ENCODE results near the gene KCNAB3.

KCNAB3 gene

GRCh38 chr17:7929158-7930023, at the start of gene KCNAB3:
TSS of gene KCNAB3 (minus strand) at chr17:7929856. CDS start at chr17:7929435, 421 bp downstream.
- peaks cover 26% of the 10 kb centered on the region for H3K36me3 ChIP-seq (ENCODE audit: insufficient read depth, low read length)

GRCh38 chr17:7977805-7978204, 48.1 kb upstream of the KCNAB3 start:
- Histone ChIP-seq H3K36me3 (ENCODE audit: insufficient read depth, low read length) (no peaks in the 10 kb centered on the region), H3K9me3 (ENCODE audit: low read length) (peaks cover 2% of the 10 kb centered on the region), H3K27me3 (ENCODE audit: insufficient read depth, low read length) (peaks cover 4% of the 10 kb centered on the region), H3K4me3 (ENCODE audit: low read length) (no peak overlapping the region), H2AFZ (ENCODE audit: low read depth, low read length) (no peak overlapping the region), H3K4me1 (ENCODE audit: insufficient read depth, low read length) (no peaks in the 10 kb centered on the region)

More at GRCh38 chr17:7929158-7930023, at the start of gene KCNAB3:
- Histone ChIP-seq H3K9me3 (ENCODE audit: low read length) (no peaks in the 10 kb centered on the region), H3K27me3 (ENCODE audit: insufficient read depth, low read length) (no peaks in the 10 kb centered on the region), H3K4me3 (ENCODE audit: low read length) (peak within 1 kb of the TSS; percentile 88), H3K4me1 (ENCODE audit: insufficient read depth, low read length) (peaks cover 27% of the 10 kb centered on the region), H2AFZ (ENCODE audit: low read depth, low read length) (no peak within 1 kb of the TSS)

- no peaks in the 10 kb centered on the region for H3K4me1 ChIP-seq (ENCODE audit: insufficient read depth, low read length)
Observed at GRCh38 chr17:7977039-7977438, 47.4 kb upstream of the KCNAB3 start.

GRCh38 chr17:7974638-7975131, 45.0 kb upstream of the KCNAB3 start:
- Histone ChIP-seq H3K27me3 (ENCODE audit: insufficient read depth, low read length) (peaks cover 2% of the 10 kb centered on the region), H3K4me3 (ENCODE audit: low read length) (no peak overlapping the region), H3K4me1 (ENCODE audit: insufficient read depth, low read length) (no peaks in the 10 kb centered on the region), H3K9me3 (ENCODE audit: low read length) (peaks cover 2% of the 10 kb centered on the region), H2AFZ (ENCODE audit: low read depth, low read length) (no peak overlapping the region), H3K36me3 (ENCODE audit: insufficient read depth, low read length) (no peaks in the 10 kb centered on the region)

More at GRCh38 chr17:7977039-7977438, 47.4 kb upstream of the KCNAB3 start:
- Histone ChIP-seq H3K4me3 (ENCODE audit: low read length) (no peak overlapping the region), H2AFZ (ENCODE audit: low read depth, low read length) (no peak overlapping the region), H3K36me3 (ENCODE audit: insufficient read depth, low read length) (no peaks in the 10 kb centered on the region), H3K9me3 (ENCODE audit: low read length) (peaks cover 2% of the 10 kb centered on the region), H3K27me3 (ENCODE audit: insufficient read depth, low read length) (peaks cover 4% of the 10 kb centered on the region)

- H3K27me3 ChIP-seq (ENCODE audit: insufficient read depth, low read length): no peaks in the 10 kb centered on the region
- peaks cover 2% of the 10 kb centered on the region for H3K9me3 ChIP-seq (ENCODE audit: low read length)
- H3K4me1 ChIP-seq (ENCODE audit: insufficient read depth, low read length): no peaks in the 10 kb centered on the region
- H3K4me3 ChIP-seq (ENCODE audit: low read length): no peak overlapping the region
- no peaks in the 10 kb centered on the region for H3K36me3 ChIP-seq (ENCODE audit: insufficient read depth, low read length)
- H2AFZ ChIP-seq (ENCODE audit: low read depth, low read length): no peak overlapping the region
Observed at GRCh38 chr17:7972131-7972785, 42.6 kb upstream of the KCNAB3 start.

GRCh38 chr17:7971651-7972050, 42.0 kb upstream of the KCNAB3 start:
- H3K4me3 ChIP-seq (ENCODE audit: low read length): no peak overlapping the region

GRCh38 chr17:7969433-7969832, 39.8 kb upstream of the KCNAB3 start:
- Histone ChIP-seq H3K9me3 (ENCODE audit: low read length) (no peaks in the 10 kb centered on the region), H3K4me3 (ENCODE audit: low read length) (no peak overlapping the region)

More at GRCh38 chr17:7971651-7972050, 42.0 kb upstream of the KCNAB3 start:
- no peak overlapping the region for H2AFZ ChIP-seq (ENCODE audit: low read depth, low read length)
- H3K4me1 ChIP-seq (ENCODE audit: insufficient read depth, low read length): no peaks in the 10 kb centered on the region
- H3K27me3 ChIP-seq (ENCODE audit: insufficient read depth, low read length): no peaks in the 10 kb centered on the region
- peaks cover 2% of the 10 kb centered on the region for H3K9me3 ChIP-seq (ENCODE audit: low read length)
- no peaks in the 10 kb centered on the region for H3K36me3 ChIP-seq (ENCODE audit: insufficient read depth, low read length)

GRCh38 chr17:7967751-7968150, 38.1 kb upstream of the KCNAB3 start:
- H3K4me3 ChIP-seq (ENCODE audit: low read length): no peak overlapping the region
- H2AFZ ChIP-seq (ENCODE audit: low read depth, low read length): no peak overlapping the region
- no peaks in the 10 kb centered on the region for H3K9me3 ChIP-seq (ENCODE audit: low read length)
- no peaks in the 10 kb centered on the region for H3K27me3 ChIP-seq (ENCODE audit: insufficient read depth, low read length)
- no peaks in the 10 kb centered on the region for H3K4me1 ChIP-seq (ENCODE audit: insufficient read depth, low read length)
- H3K36me3 ChIP-seq (ENCODE audit: insufficient read depth, low read length): no peaks in the 10 kb centered on the region

More at GRCh38 chr17:7969433-7969832, 39.8 kb upstream of the KCNAB3 start:
- no peaks in the 10 kb centered on the region for H3K27me3 ChIP-seq (ENCODE audit: insufficient read depth, low read length)
- H2AFZ ChIP-seq (ENCODE audit: low read depth, low read length): no peak overlapping the region
- H3K36me3 ChIP-seq (ENCODE audit: insufficient read depth, low read length): no peaks in the 10 kb centered on the region
- no peaks in the 10 kb centered on the region for H3K4me1 ChIP-seq (ENCODE audit: insufficient read depth, low read length)

- Histone ChIP-seq H3K4me1 (ENCODE audit: insufficient read depth, low read length) (no peaks in the 10 kb centered on the region), H3K4me3 (ENCODE audit: low read length) (no peak overlapping the region), H2AFZ (ENCODE audit: low read depth, low read length) (no peak overlapping the region), H3K36me3 (ENCODE audit: insufficient read depth, low read length) (no peaks in the 10 kb centered on the region), H3K27me3 (ENCODE audit: insufficient read depth, low read length) (no peaks in the 10 kb centered on the region), H3K9me3 (ENCODE audit: low read length) (no peaks in the 10 kb centered on the region)
Observed at GRCh38 chr17:7961421-7961820, 31.8 kb upstream of the KCNAB3 start.

GRCh38 chr17:7959503-7960253, 30.0 kb upstream of the KCNAB3 start:
- H3K27me3 ChIP-seq (ENCODE audit: insufficient read depth, low read length): no peaks in the 10 kb centered on the region
- H3K36me3 ChIP-seq (ENCODE audit: insufficient read depth, low read length): no peaks in the 10 kb centered on the region
- H3K4me3 ChIP-seq (ENCODE audit: low read length): no peak overlapping the region
- H2AFZ ChIP-seq (ENCODE audit: low read depth, low read length): no peak overlapping the region
- no peaks in the 10 kb centered on the region for H3K9me3 ChIP-seq (ENCODE audit: low read length)
- no peaks in the 10 kb centered on the region for H3K4me1 ChIP-seq (ENCODE audit: insufficient read depth, low read length)

GRCh38 chr17:7956228-7956965, 26.7 kb upstream of the KCNAB3 start:
- Histone ChIP-seq H2AFZ (ENCODE audit: low read depth, low read length) (no peak overlapping the region), H3K4me3 (ENCODE audit: low read length) (no peak overlapping the region), H3K36me3 (ENCODE audit: insufficient read depth, low read length) (no peaks in the 10 kb centered on the region), H3K9me3 (ENCODE audit: low read length) (no peaks in the 10 kb centered on the region), H3K4me1 (ENCODE audit: insufficient read depth, low read length) (no peaks in the 10 kb centered on the region), H3K27me3 (ENCODE audit: insufficient read depth, low read length) (no peaks in the 10 kb centered on the region)

GRCh38 chr17:7955414-7956227, 26.0 kb upstream of the KCNAB3 start:
- H2AFZ ChIP-seq (ENCODE audit: low read depth, low read length): no peak overlapping the region
- H3K27me3 ChIP-seq (ENCODE audit: insufficient read depth, low read length): no peaks in the 10 kb centered on the region
- no peak overlapping the region for H3K4me3 ChIP-seq (ENCODE audit: low read length)
- no peaks in the 10 kb centered on the region for H3K9me3 ChIP-seq (ENCODE audit: low read length)
- no peaks in the 10 kb centered on the region for H3K36me3 ChIP-seq (ENCODE audit: insufficient read depth, low read length)
- H3K4me1 ChIP-seq (ENCODE audit: insufficient read depth, low read length): no peaks in the 10 kb centered on the region

Data from neuron (in vitro differentiated cells).